Endodermal cell (in vitro differentiated cells): ENCODE measurements around the gene DACT3. TPM values are rescaled to one million over a fixed set of nuclear protein-coding genes. Genes with fewer than 3 reads are reported as not detected.
A peak's percentile ranks its signal among the peaks of the same experiment; 100 is the strongest.

Experiments used
- DNase-seq: peaks from one replicate; pipeline ENCODE4 v3.0.0-alpha.2; 2017
- H3K27ac ChIP-seq: 2 replicates; pipeline ENCODE4 v1.5.1; 2013; ENCODE audit warnings: mild to moderate bottlenecking, low read depth, low read length, moderate library complexity
- H3K27me3 ChIP-seq: 2 replicates; pipeline ENCODE4 v1.6.1; 2013; ENCODE audit warnings: mild to moderate bottlenecking, low read length, moderate library complexity; ENCODE audit not compliant: insufficient read depth, control insufficient read depth, poor library complexity, severe bottlenecking
- H3K36me3 ChIP-seq: 2 replicates; pipeline ENCODE4 v1.7.0; 2013; ENCODE audit warnings: mild to moderate bottlenecking, low read length, moderate library complexity; ENCODE audit not compliant: control insufficient read depth, insufficient read depth
- H3K4me1 ChIP-seq: one replicate; pipeline ENCODE4 v1.7.0; 2013; ENCODE audit warnings: low read length; ENCODE audit not compliant: control insufficient read depth, insufficient read depth
- H3K4me3 ChIP-seq: 2 replicates; pipeline ENCODE4 v1.5.1; 2013; ENCODE audit warnings: mild to moderate bottlenecking, low read length, moderate library complexity
- H3K9ac ChIP-seq: 2 replicates; pipeline ENCODE4 v1.6.1; 2013; ENCODE audit warnings: mild to moderate bottlenecking, low read length, moderate library complexity; ENCODE audit not compliant: poor library complexity, severe bottlenecking; ENCODE audit errors: extremely low read depth
- H3K9me3 ChIP-seq: 2 replicates; pipeline ENCODE4 v1.6.1; 2013; ENCODE audit warnings: mild to moderate bottlenecking, low read length, moderate library complexity; ENCODE audit not compliant: control insufficient read depth
- H3K27ac Mint-ChIP-seq: 2 replicates; pipeline ENCODE4 v1.8.0; 2020; ENCODE audit warnings: mixed read lengths
- H3K27me3 Mint-ChIP-seq: 2 replicates; pipeline ENCODE4 v1.8.0; 2021; ENCODE audit warnings: mild to moderate bottlenecking, mixed read lengths; ENCODE audit not compliant: insufficient read depth
- H3K36me3 Mint-ChIP-seq: 2 replicates; pipeline ENCODE4 v1.8.0; 2020; ENCODE audit warnings: low read depth, mixed read lengths
- H3K4me1 Mint-ChIP-seq: 2 replicates; pipeline ENCODE4 v1.8.0; 2020; ENCODE audit warnings: mixed read lengths
- H3K4me3 Mint-ChIP-seq: 2 replicates; pipeline ENCODE4 v1.8.0; 2020; ENCODE audit warnings: mild to moderate bottlenecking, moderate library complexity, mixed read lengths
- H3K9me3 Mint-ChIP-seq: 2 replicates; pipeline ENCODE4 v1.8.0; 2020; ENCODE audit warnings: mild to moderate bottlenecking, mixed read lengths
- WGBS, 2 experiments: methylation state at CpG; one replicate each; pipeline versions ENCODE4 v1.1.5 to v1.1.7; 2013; ENCODE audit warnings: missing lambda C conversion rate in 2 of 2, mixed read lengths in 1 of 2; ENCODE audit not compliant: insufficient coverage in 1 of 2, insufficient read length in 1 of 2; 5-methylcytosine and 5-hydroxymethylcytosine counted together
- total RNA-seq, 2 donors: library from RNA; stranded (reverse); fragmentation: NEBNext Ultra II Directional in 1 of 2; extraction: Animal tissue kit (Norgen Biotek cat#: 25700) in 1 of 2; gene quantifications; 2 replicates in 1 of 2; 3 replicates in 1 of 2; pipeline ENCODE4 v1.2.1, GENCODE V29; 2021
- TF ChIP-seq, protein P1 (sequence below): fragments of 200-600 bp; sonication (generic); conservative IDR thresholded peaks from 2 replicates; pipeline ENCODE4 v1.5.0; 2021; ENCODE audit warnings: antibody characterized with exemption, mild to moderate bottlenecking

Gene DACT3
- total RNA-seq, 2 donors from 2014 or later, result 0.15 to 0.70 TPM

GRCh38 chr19:46668662-46669061 lies 7.7 kb upstream of the DACT3 start:
- Histone ChIP-seq H3K9ac (no peak overlapping the region), H3K27ac (no peak overlapping the region), H3K4me3 (no peak overlapping the region), H3K9me3 (no peaks in the 10 kb centered on the region), H3K27me3 (no peaks in the 10 kb centered on the region), H3K36me3 (peaks cover 13% of the 10 kb centered on the region), H3K4me1 (no peaks in the 10 kb centered on the region)
- 90 to 95% methylated on average over 3 of the region's 3 CpGs for WGBS, 2 experiments
- Mint-ChIP-seq H3K36me3 (peaks cover 14% of the 10 kb centered on the region), H3K27ac (no peak overlapping the region), H3K27me3 (peaks cover 9% of the 10 kb centered on the region), H3K9me3 (peaks cover 2% of the 10 kb centered on the region), H3K4me3 (no peak overlapping the region), H3K4me1 (no peaks in the 10 kb centered on the region)
- no peak for DNase-seq
- TF ChIP-seq, protein P1, sequence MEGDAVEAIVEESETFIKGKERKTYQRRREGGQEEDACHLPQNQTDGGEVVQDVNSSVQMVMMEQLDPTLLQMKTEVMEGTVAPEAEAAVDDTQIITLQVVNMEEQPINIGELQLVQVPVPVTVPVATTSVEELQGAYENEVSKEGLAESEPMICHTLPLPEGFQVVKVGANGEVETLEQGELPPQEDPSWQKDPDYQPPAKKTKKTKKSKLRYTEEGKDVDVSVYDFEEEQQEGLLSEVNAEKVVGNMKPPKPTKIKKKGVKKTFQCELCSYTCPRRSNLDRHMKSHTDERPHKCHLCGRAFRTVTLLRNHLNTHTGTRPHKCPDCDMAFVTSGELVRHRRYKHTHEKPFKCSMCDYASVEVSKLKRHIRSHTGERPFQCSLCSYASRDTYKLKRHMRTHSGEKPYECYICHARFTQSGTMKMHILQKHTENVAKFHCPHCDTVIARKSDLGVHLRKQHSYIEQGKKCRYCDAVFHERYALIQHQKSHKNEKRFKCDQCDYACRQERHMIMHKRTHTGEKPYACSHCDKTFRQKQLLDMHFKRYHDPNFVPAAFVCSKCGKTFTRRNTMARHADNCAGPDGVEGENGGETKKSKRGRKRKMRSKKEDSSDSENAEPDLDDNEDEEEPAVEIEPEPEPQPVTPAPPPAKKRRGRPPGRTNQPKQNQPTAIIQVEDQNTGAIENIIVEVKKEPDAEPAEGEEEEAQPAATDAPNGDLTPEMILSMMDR, result no peak

DNA sequence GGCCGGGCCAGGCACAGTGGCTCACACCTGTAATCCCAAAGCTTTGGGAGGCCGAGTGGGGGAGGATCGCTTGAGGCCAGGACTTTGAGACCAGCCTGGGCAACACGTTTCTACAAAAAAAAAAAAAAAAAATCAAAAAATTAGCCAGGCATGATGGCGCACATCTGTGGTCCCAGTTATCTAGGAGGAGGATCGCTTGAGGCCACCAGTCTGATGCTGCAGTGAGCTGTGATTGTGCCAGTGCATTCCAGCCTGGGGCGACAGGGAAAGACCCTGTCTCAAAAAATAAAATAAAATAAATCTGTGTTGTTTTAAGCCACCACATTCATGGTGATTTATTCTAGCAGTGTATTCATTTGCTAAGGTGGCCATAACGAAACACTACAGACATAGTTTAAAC lies 4.1 kb upstream of the DACT3 start:
- Histone ChIP-seq H3K4me3 (no peak overlapping the region), H3K9ac (no peak overlapping the region), H3K9me3 (no peaks in the 10 kb centered on the region), H3K36me3 (no peaks in the 10 kb centered on the region), H3K27me3 (peaks cover 9% of the 10 kb centered on the region), H3K27ac (no peak overlapping the region), H3K4me1 (no peaks in the 10 kb centered on the region)
- TF ChIP-seq, protein P1, result no peak
- Mint-ChIP-seq H3K27me3 (peaks cover 24% of the 10 kb centered on the region), H3K4me3 (no peak overlapping the region), H3K27ac (no peak overlapping the region), H3K4me1 (peaks cover 5% of the 10 kb centered on the region), H3K36me3 (no peaks in the 10 kb centered on the region), H3K9me3 (no peaks in the 10 kb centered on the region)
- WGBS, 2 experiments, result 87 to 92% methylated on average over 5 to 8 of the region's 8 CpGs
- DNase-seq, result no peak

DNA sequence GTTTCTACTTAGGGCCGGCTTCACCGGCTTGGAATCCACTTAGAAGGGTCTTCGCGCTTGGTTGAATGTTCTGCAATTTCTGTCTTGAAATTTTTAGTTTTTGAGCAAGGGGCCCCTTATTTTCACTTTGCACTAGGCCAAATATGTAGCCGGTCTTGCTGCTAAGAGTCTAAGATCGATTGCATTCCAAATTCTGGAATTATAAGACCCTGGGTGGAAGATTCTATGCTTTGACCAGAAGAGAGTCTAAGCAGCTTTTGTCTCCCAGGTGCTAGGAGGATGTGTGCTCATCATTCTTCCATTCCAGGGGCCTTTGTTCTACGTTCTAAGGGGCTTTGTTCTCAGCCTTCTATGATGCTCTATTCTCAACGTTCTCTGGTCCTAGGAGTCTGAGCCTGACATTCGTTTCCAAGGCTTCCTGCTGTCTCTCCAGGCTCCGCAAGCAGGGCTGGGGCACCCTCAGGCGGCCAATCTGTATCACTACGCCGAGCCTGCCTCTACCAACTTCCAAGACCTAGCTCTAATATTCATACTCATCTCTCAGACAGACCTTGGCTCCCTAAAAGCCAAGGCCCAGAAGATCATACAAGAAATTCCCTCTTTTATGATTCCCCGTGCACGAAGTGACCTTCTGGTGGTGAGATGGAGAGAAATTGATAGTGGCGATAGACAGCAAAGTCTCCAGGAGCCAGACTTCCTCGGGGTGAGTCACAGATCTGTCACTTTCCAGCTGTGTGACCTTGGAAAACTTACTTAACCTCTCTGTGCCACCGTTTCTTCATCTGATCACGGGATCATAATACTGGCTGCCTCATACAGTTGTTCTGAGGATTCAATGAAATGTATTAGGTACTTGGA lies 982 bp upstream of the DACT3 start:
- Mint-ChIP-seq H3K9me3 (no peaks in the 10 kb centered on the region), H3K4me3 (peak overlapping the region; percentile 39), H3K4me1 (peaks cover 12% of the 10 kb centered on the region), H3K36me3 (no peaks in the 10 kb centered on the region), H3K27me3 (peaks cover 50% of the 10 kb centered on the region), H3K27ac (peak overlapping the region; percentile 88)
- Histone ChIP-seq H3K27ac (peak overlapping the region; percentile 93), H3K4me1 (no peaks in the 10 kb centered on the region), H3K27me3 (peaks cover 28% of the 10 kb centered on the region), H3K9ac (no peak overlapping the region), H3K4me3 (peak overlapping the region; percentile 77), H3K9me3 (no peaks in the 10 kb centered on the region), H3K36me3 (no peaks in the 10 kb centered on the region)
- DNase-seq, result peak; percentile 93
- 12 to 18% methylated on average over 14 to 19 of the region's 19 CpGs for whole genome bisulfite sequencing, 2 experiments
- TF ChIP-seq, protein P1, result peak; percentile 93
